Osteoblast (primary cell): ENCODE data around the gene PRIM2. TPM values are rescaled to one million over a fixed set of nuclear protein-coding genes. Genes with fewer than 3 reads are reported as not detected.
"Not testable (repeated sequence)": the region's sequence is repeated elsewhere in the genome, so short reads cannot be mapped to it uniquely, and the experiment has no call there.

ENCODE experiments used
- DNase-seq: peaks from one replicate; pipeline ENCODE4 v3.0.0; 2011; ENCODE audit warnings: low spot score, mixed read lengths; ENCODE audit not compliant: insufficient read length; ENCODE audit errors: missing footprints
- H2AFZ ChIP-seq: 2 replicates; pipeline ENCODE4 v1.6.0; 2011; ENCODE audit warnings: mild to moderate bottlenecking, low read length
- H3K27ac ChIP-seq: 2 replicates; pipeline ENCODE4 v1.5.1; 2011; ENCODE audit warnings: mild to moderate bottlenecking, low read depth, low read length, moderate library complexity
- H3K27me3 ChIP-seq: 2 replicates; pipeline ENCODE4 v1.6.0; 2012; ENCODE audit warnings: mild to moderate bottlenecking, control low read depth, inconsistent platforms, low read length, moderate library complexity; ENCODE audit not compliant: insufficient read depth
- H3K36me3 ChIP-seq: 2 replicates; pipeline ENCODE4 v1.5.1; 2011; ENCODE audit warnings: mild to moderate bottlenecking, low read length, control low read depth, moderate library complexity; ENCODE audit not compliant: insufficient read depth
- H3K4me1 ChIP-seq: 2 replicates; pipeline ENCODE4 v1.5.1; 2011; ENCODE audit warnings: mild to moderate bottlenecking, low read length, control low read depth, moderate library complexity; ENCODE audit not compliant: insufficient read depth
- H3K4me2 ChIP-seq: 2 replicates; pipeline ENCODE4 v1.6.0; 2011; ENCODE audit warnings: mild to moderate bottlenecking, low read length; ENCODE audit not compliant: insufficient read depth
- H3K4me3 ChIP-seq: fragments of 200-600 bp; sonication (generic); 3 replicates; pipeline ENCODE4 v1.5.1; 2012; ENCODE audit warnings: mild to moderate bottlenecking, low read length, inconsistent platforms; ENCODE audit not compliant: insufficient read depth
- H3K79me2 ChIP-seq: 2 replicates; pipeline ENCODE4 v1.6.0; 2012; ENCODE audit warnings: mild to moderate bottlenecking, low read length, control low read depth, inconsistent platforms; ENCODE audit not compliant: insufficient read depth
- H3K9me3 ChIP-seq: 2 replicates; pipeline ENCODE4 v1.5.1; 2011; ENCODE audit warnings: low read depth, low read length, control low read depth
- H4K20me1 ChIP-seq: 2 replicates; pipeline ENCODE4 v1.6.0; 2012; ENCODE audit warnings: mild to moderate bottlenecking, low read length, control low read depth; ENCODE audit not compliant: insufficient read depth
- total RNA-seq: library from RNA; depleted of rRNA; stranded (reverse); fragments of >200 nt; gene quantifications from 2 replicates; pipeline ENCODE4 v1.2.3, GENCODE V29; 2012
- TF ChIP-seq, protein P1 (sequence below): IDR thresholded peaks from 2 replicates; pipeline ENCODE4 v1.5.1; 2011; ENCODE audit warnings: mild to moderate bottlenecking, low read depth, low read length, moderate library complexity; ENCODE audit errors: extremely low read depth

Gene PRIM2
- total RNA-seq, 1 donor, result 30.0 TPM

DNA sequence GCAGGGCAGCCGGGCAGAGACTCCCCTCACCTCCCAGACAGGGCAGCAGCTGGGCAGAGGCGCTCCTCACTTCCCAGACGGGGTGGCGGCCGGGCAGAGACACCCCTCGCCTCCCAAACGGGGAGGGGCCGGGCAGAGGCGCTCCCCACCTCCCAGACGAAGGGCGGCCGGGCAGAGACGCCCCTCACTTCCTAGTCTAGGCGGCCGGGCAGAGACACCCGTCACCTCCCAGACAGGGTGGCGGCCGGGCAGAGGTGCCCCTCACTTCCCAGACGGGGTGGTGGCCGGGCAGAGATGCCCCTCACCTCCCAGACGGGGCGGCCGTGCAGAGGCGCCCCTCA is 6.6 kb upstream of the PRIM2 start:
- Histone ChIP-seq H3K36me3 (no peaks in the 10 kb centered on the region), H4K20me1 (no peaks in the 10 kb centered on the region), H3K4me3 (no peak overlapping the region), H3K9me3 (no peaks in the 10 kb centered on the region), H3K27ac (peak overlapping the region; percentile 42), H3K4me1 (peaks cover 50% of the 10 kb centered on the region), H3K4me2 (no peak overlapping the region), H3K79me2 (no peaks in the 10 kb centered on the region), H2AFZ (no peak overlapping the region), H3K27me3 (no peaks in the 10 kb centered on the region)
- DNase-seq, result no peak
- TF ChIP-seq, protein P1, sequence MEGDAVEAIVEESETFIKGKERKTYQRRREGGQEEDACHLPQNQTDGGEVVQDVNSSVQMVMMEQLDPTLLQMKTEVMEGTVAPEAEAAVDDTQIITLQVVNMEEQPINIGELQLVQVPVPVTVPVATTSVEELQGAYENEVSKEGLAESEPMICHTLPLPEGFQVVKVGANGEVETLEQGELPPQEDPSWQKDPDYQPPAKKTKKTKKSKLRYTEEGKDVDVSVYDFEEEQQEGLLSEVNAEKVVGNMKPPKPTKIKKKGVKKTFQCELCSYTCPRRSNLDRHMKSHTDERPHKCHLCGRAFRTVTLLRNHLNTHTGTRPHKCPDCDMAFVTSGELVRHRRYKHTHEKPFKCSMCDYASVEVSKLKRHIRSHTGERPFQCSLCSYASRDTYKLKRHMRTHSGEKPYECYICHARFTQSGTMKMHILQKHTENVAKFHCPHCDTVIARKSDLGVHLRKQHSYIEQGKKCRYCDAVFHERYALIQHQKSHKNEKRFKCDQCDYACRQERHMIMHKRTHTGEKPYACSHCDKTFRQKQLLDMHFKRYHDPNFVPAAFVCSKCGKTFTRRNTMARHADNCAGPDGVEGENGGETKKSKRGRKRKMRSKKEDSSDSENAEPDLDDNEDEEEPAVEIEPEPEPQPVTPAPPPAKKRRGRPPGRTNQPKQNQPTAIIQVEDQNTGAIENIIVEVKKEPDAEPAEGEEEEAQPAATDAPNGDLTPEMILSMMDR, result no peak

DNA sequence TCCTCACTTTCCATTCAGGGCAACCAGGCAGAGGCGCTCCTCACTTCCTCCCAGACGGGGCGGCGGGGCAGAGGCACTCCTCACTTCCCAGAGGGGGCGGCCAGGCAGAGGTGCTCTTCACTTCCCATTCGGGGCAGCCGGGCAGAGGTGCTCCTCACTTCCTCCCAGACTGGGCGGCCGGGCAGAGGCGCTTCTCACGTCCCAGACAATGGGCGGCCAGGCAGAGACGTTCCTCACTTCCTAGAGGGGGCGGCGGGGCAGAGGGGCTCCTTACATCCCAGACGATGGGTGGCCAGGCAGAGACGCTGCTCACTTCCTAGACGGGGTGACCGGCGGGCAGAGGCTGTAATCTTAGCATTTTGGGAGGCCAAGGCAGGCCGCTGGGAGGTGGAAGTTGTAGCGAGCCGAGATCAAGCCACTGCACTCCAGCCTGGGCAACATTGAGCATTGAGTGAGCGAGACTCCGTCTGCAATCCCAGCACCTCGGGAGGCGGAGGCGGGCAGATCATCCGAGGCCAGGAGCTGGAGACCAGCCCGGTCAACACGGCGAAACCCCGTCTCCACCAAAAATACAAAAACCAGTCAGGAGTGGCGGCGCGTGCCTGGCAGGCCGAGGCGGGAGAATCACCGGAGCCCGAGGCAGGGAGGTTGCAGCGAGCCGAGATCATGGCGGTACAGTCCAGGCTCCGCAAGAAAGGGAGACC is 6.0 kb upstream of the PRIM2 start:
- H3K4me1 ChIP-seq, result peaks cover 50% of the 10 kb centered on the region
- H3K4me2 ChIP-seq, H3K79me2 ChIP-seq, H3K4me3 ChIP-seq, H3K27me3 ChIP-seq, DNase-seq, H4K20me1 ChIP-seq, H3K9me3 ChIP-seq, H3K36me3 ChIP-seq, H2AFZ ChIP-seq, H3K27ac ChIP-seq: not testable (repeated sequence)

DNA sequence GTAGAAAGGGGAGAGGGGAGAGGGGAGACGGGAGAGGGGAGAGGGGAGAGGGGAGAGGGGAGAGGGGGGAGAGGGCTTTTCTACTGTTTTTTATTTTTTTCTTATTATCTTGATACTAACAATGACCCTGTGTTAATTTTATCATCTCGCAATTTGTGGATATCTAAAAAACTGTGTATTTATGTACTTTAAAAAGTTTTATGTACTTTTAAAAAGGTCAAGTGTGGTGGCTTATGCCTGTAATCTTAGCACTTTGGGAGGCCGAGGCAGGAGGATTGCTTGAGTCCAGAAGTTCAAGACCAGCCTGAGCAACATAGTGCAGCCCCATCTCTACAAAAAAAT is 5.5 kb upstream of the PRIM2 start:
- Histone ChIP-seq H3K79me2 (no peaks in the 10 kb centered on the region), H3K4me3 (no peak overlapping the region), H3K36me3 (no peaks in the 10 kb centered on the region), H4K20me1 (no peaks in the 10 kb centered on the region), H2AFZ (no peak overlapping the region), H3K4me2 (no peak overlapping the region), H3K9me3 (no peaks in the 10 kb centered on the region), H3K4me1 (peaks cover 47% of the 10 kb centered on the region), H3K27ac (peak overlapping the region; percentile 96), H3K27me3 (no peaks in the 10 kb centered on the region)
- DNase-seq, result no peak
- TF ChIP-seq, protein P1, result no peak

DNA sequence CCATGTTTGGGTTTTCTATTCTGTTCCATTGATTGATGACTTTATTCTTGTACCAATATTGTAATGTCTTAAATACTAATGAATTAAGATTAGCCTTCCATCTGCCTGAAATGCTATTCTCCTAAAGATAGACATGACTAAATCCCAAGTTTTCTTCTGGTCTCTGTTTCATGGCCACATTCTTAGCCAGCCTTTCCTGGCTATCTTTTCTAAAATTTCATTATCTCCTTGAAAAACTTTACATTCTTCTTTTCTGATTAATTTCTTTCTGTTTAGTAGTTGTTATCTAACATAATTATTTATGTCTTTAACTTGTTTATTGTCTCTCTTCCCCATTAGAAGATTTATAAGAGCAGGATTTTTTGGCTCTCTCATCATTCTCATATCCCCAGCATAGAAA is 4.4 kb upstream of the PRIM2 start:
- no peaks in the 10 kb centered on the region for H4K20me1 ChIP-seq
- H3K4me2 ChIP-seq, result peak overlapping the region; percentile 72
- H3K27ac ChIP-seq, result peak overlapping the region; percentile 96
- H2AFZ ChIP-seq, result no peak overlapping the region
- no peaks in the 10 kb centered on the region for H3K9me3 ChIP-seq
- peak; percentile 83 for DNase-seq
- peaks cover 7% of the 10 kb centered on the region for H3K79me2 ChIP-seq
- peaks cover 42% of the 10 kb centered on the region for H3K4me1 ChIP-seq
- TF ChIP-seq, protein P1, result no peak
- no peaks in the 10 kb centered on the region for H3K36me3 ChIP-seq
- no peak overlapping the region for H3K4me3 ChIP-seq
- H3K27me3 ChIP-seq, result no peaks in the 10 kb centered on the region
